Stimulated activated CD8-positive, alpha-beta memory T cell treated with anti-CD3 and anti-CD28 coated beads, Interleukin-4, amount 100 ng/mL, for 24 hours (primary cell): ENCODE measurements around the gene CDH4.

Experiments used
- DNase-seq: peaks from one replicate; pipeline ENCODE4 v3.0.0-alpha.2; 2020; ENCODE audit warnings: low read depth

CDH4 gene

GRCh38 chr20:61357119-61357518, 105.1 kb downstream of the CDH4 start:
- DNase-seq: no peak

- no peak for DNase-seq
Observed at GRCh38 chr20:61359254-61359653, 107.2 kb downstream of the CDH4 start.

- DNase-seq: no peak
Observed at GRCh38 chr20:61360296-61360695, 108.2 kb downstream of the CDH4 start.

- no peak for DNase-seq
Observed at GRCh38 chr20:61360940-61361339, 108.9 kb downstream of the CDH4 start.

GRCh38 chr20:61361501-61361900, 109.4 kb downstream of the CDH4 start:
- no peak for DNase-seq

GRCh38 chr20:61364147-61364546, 112.1 kb downstream of the CDH4 start:
- DNase-seq: no peak

GRCh38 chr20:61366914-61367313, 114.9 kb downstream of the CDH4 start:
- no peak for DNase-seq

GRCh38 chr20:61369731-61370520, 117.9 kb downstream of the CDH4 start:
- DNase-seq: no peak

- no peak for DNase-seq
Observed at GRCh38 chr20:61370841-61371303, 118.8 kb downstream of the CDH4 start.

GRCh38 chr20:61371501-61372136, 119.6 kb downstream of the CDH4 start:
- DNase-seq: no peak

- DNase-seq: no peak
Observed at GRCh38 chr20:61372137-61373054, 120.3 kb downstream of the CDH4 start.

GRCh38 chr20:61373055-61373399, 121.0 kb downstream of the CDH4 start:
- DNase-seq: no peak

- no peak for DNase-seq
Observed at GRCh38 chr20:61373956-61374545, 122.0 kb downstream of the CDH4 start.

GRCh38 chr20:61376541-61377240, 124.6 kb downstream of the CDH4 start:
- DNase-seq: no peak

GRCh38 chr20:61378694-61379355, 126.8 kb downstream of the CDH4 start:
- no peak for DNase-seq

- no peak for DNase-seq
Observed at GRCh38 chr20:61379898-61380544, 128.0 kb downstream of the CDH4 start.

- no peak for DNase-seq
Observed at GRCh38 chr20:61380545-61380915, 128.5 kb downstream of the CDH4 start.

GRCh38 chr20:61382194-61382593, 130.1 kb downstream of the CDH4 start:
- no peak for DNase-seq

GRCh38 chr20:61385296-61385695, 133.2 kb downstream of the CDH4 start:
- no peak for DNase-seq

GRCh38 chr20:61385731-61386130, 133.7 kb downstream of the CDH4 start:
- no peak for DNase-seq
